RWPE2 (cell line): ENCODE results near the gene C3orf52.

Experiments
- ATAC-seq: fragments of 200-7000 bp; cut with Tn5 transposase; 3 replicates; pipeline ENCODE4 v1.9.1; 2021; ENCODE audit warnings: low read depth
- DNase-seq: peaks from one replicate; pipeline ENCODE4 v3.0.0-alpha.2; 2020; ENCODE audit warnings: low spot score
- H3K27ac ChIP-seq: fragments of 450-650 bp; 2 replicates; pipeline ENCODE4 v1.5.1; 2017; ENCODE audit warnings: mild to moderate bottlenecking; ENCODE audit not compliant: poor library complexity, severe bottlenecking
- H3K27me3 ChIP-seq: fragments of 250-450 bp; sonication (Bioruptor Pico); 2 replicates; pipeline ENCODE4 v1.5.1; 2021; ENCODE audit warnings: mild to moderate bottlenecking, moderate library complexity; ENCODE audit not compliant: insufficient read depth, poor library complexity, severe bottlenecking
- H3K36me3 ChIP-seq: fragments of 250-450 bp; sonication (Bioruptor Pico); 2 replicates; pipeline ENCODE4 v1.5.1; 2020; ENCODE audit warnings: low read depth, mild to moderate bottlenecking, moderate library complexity
- H3K4me1 ChIP-seq: fragments of 250-450 bp; sonication (Bioruptor Pico); 2 replicates; pipeline ENCODE4 v1.5.1; 2021; ENCODE audit warnings: mild to moderate bottlenecking, moderate library complexity; ENCODE audit not compliant: insufficient read depth, poor library complexity, severe bottlenecking
- H3K4me3 ChIP-seq: fragments of 250-450 bp; sonication (Bioruptor Pico); 2 replicates; pipeline ENCODE4 v1.5.1; 2021; ENCODE audit warnings: mild to moderate bottlenecking, moderate library complexity; ENCODE audit not compliant: severe bottlenecking
- H3K9me3 ChIP-seq: fragments of 250-450 bp; sonication (Bioruptor Pico); 2 replicates; pipeline ENCODE4 v1.5.1; 2021; ENCODE audit warnings: mild to moderate bottlenecking, moderate library complexity; ENCODE audit not compliant: severe bottlenecking
- CTCF ChIP-seq: fragments of 450-650 bp; IDR thresholded peaks from one replicate; pipeline ENCODE4 v1.5.1; 2017; ENCODE audit warnings: mild to moderate bottlenecking, moderate library complexity; ENCODE audit not compliant: poor library complexity, severe bottlenecking

C3orf52 gene

DNA sequence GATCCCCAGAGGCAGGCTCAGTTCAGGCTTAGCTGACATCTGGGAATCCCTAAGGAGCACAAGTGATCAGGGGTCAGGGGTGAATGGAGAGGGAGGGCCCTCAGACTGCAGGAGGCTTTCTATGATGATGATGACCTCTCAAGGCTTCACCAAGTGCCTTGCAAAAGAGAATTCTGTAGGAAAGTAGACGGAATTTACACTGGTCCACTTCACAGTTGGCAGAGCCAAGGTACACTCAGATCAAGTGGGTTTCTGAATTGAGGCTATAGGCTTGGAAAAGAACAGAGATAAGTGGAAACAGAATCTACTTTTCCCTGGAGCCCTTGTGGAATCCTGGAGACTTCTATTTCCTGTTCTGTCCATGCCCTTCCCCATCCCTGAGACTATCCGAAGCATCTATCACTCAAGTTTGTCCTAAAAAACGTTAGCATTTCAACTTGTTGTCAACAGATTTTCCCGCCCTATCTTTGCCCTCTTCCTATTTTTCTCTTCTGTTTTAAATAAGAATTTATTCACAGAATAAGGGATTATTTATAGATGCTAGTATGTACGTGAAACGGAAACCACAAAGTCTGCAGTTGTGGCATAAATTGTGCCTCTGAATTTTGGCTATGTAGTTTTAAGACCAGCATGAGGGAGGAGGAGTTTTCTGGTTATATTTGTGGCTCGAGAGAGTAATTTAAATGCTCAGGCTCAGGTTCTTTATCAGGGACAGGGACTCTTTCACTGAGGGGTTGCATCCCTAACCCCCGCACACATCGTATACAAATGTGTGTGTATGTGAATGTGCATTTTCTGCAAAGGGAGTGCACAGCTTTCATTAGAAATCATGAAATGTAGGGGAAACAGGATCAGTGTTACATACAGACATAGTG, 34.0 kb downstream of the C3orf52 start:
- no peak overlapping the region for H3K27ac ChIP-seq
- H3K4me3 ChIP-seq, result no peak overlapping the region

GRCh38 chr3:112121577-112122547, 35.7 kb downstream of the C3orf52 start:
- Histone ChIP-seq H3K27ac (no peak overlapping the region), H3K27me3 (no peaks in the 10 kb centered on the region), H3K4me3 (no peak overlapping the region), H3K9me3 (no peaks in the 10 kb centered on the region), H3K36me3 (peaks cover 21% of the 10 kb centered on the region), H3K4me1 (no peaks in the 10 kb centered on the region)
- ATAC-seq, result no peak
- no peak for DNase-seq
- TF ChIP-seq CTCF, result no peak

More for the DNA sequence above, 34.0 kb downstream of the C3orf52 start:
- no peaks in the 10 kb centered on the region for H3K4me1 ChIP-seq
- no peaks in the 10 kb centered on the region for H3K9me3 ChIP-seq
- H3K36me3 ChIP-seq, result peaks cover 29% of the 10 kb centered on the region
- ATAC-seq (no peak), DNase-seq (no peak)
- no peak for TF ChIP-seq CTCF
- H3K27me3 ChIP-seq, result no peaks in the 10 kb centered on the region

GRCh38 chr3:112122870-112123269, 36.7 kb downstream of the C3orf52 start:
- no peak overlapping the region for H3K4me3 ChIP-seq
- no peak for TF ChIP-seq CTCF
- no peaks in the 10 kb centered on the region for H3K4me1 ChIP-seq
- peaks cover 13% of the 10 kb centered on the region; the same call in 1 of the 2 replicates for H3K36me3 ChIP-seq
- H3K27ac ChIP-seq, result no peak overlapping the region
- ATAC-seq, result no peak
- H3K9me3 ChIP-seq, result no peaks in the 10 kb centered on the region
- H3K27me3 ChIP-seq, result no peaks in the 10 kb centered on the region
- DNase-seq, result no peak

DNA sequence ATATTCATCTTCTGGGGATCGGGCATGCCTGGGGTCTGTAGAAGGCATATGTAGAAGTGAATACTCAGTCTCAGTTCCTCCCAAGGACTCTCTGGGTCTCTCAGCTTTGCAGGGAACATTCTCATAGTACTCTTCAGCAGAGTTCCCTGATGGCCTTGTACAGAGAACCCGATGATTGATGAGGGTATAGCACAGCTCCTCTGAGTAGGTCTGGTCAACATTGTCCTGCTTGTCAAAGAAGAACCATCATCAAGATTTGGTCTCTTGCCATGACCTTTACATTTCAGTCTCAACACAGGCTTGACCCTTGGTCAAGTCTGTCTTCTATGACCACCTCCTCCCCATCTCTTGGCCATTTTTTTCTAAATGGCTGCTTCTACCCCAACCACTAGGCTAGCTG, 37.4 kb downstream of the C3orf52 start:
- no peak for TF ChIP-seq CTCF
- H3K4me1 ChIP-seq, result no peaks in the 10 kb centered on the region
- H3K27me3 ChIP-seq, result no peaks in the 10 kb centered on the region
- DNase-seq (no peak), ATAC-seq (no peak)
- no peak overlapping the region for H3K4me3 ChIP-seq
- no peak overlapping the region for H3K27ac ChIP-seq
- peaks cover 7% of the 10 kb centered on the region; the same call in 1 of the 2 replicates for H3K36me3 ChIP-seq
- H3K9me3 ChIP-seq, result no peaks in the 10 kb centered on the region
